ENCODE measurements around the gene SLC43A3.
"Not testable (repeated sequence)": the region's sequence is repeated elsewhere in the genome, so short reads cannot be mapped to it uniquely, and the experiment has no call there.

Gene SLC43A3

GRCh38 chr11:57368845-57369232 lies 58.1 kb downstream of the SLC43A3 start:
- Histone ChIP-seq H3K27me3 (ENCODE audit: control insufficient read depth, insufficient read depth, low read length, poor library complexity, severe bottlenecking) (no peaks in the 10 kb centered on the region), H3K9me3 (ENCODE audit: control insufficient read depth, low read length) (no peaks in the 10 kb centered on the region), H3K36me3 (ENCODE audit: control insufficient read depth, insufficient read depth, low read length) (no peaks in the 10 kb centered on the region), H3K4me1 (ENCODE audit: control insufficient read depth, insufficient read depth, low read length) (peaks cover 11% of the 10 kb centered on the region), H3K27ac (ENCODE audit: insufficient read depth, low read depth, low read length, poor library complexity, severe bottlenecking) (no peak overlapping the region), H3K4me3 (ENCODE audit: insufficient read depth, low read depth, low read length) (no peak overlapping the region)
- WGBS, 2 experiments = 83 to 88% methylated on average over 5 of the region's 5 CpGs

GRCh38 chr11:57368106-57368844 lies 58.6 kb downstream of the SLC43A3 start:
- H3K4me3 ChIP-seq (ENCODE audit: insufficient read depth, low read depth, low read length) = no peak overlapping the region
- 84 to 87% methylated on average over 19 of the region's 19 CpGs for WGBS, 2 experiments

GRCh38 chr11:57364851-57365660 lies 61.9 kb downstream of the SLC43A3 start:
- H3K9me3 ChIP-seq (ENCODE audit: control insufficient read depth, low read length) = no peaks in the 10 kb centered on the region
- no peaks in the 10 kb centered on the region for H3K36me3 ChIP-seq (ENCODE audit: control insufficient read depth, insufficient read depth, low read length)
- WGBS, 2 experiments = 51 to 60% methylated on average over 9 of the region's 9 CpGs
- H3K27me3 ChIP-seq (ENCODE audit: control insufficient read depth, insufficient read depth, low read length, poor library complexity, severe bottlenecking) = no peaks in the 10 kb centered on the region
- peaks cover 14% of the 10 kb centered on the region for H3K4me1 ChIP-seq (ENCODE audit: control insufficient read depth, insufficient read depth, low read length)
- no peak overlapping the region for H3K27ac ChIP-seq (ENCODE audit: insufficient read depth, low read depth, low read length, poor library complexity, severe bottlenecking)
- H3K4me3 ChIP-seq (ENCODE audit: insufficient read depth, low read depth, low read length) = no peak overlapping the region

More at GRCh38 chr11:57368106-57368844, 58.6 kb downstream of the SLC43A3 start:
- Histone ChIP-seq H3K27me3 (ENCODE audit: control insufficient read depth, insufficient read depth, low read length, poor library complexity, severe bottlenecking) (no peaks in the 10 kb centered on the region), H3K9me3 (ENCODE audit: control insufficient read depth, low read length) (no peaks in the 10 kb centered on the region), H3K4me1 (ENCODE audit: control insufficient read depth, insufficient read depth, low read length) (peaks cover 11% of the 10 kb centered on the region), H3K36me3 (ENCODE audit: control insufficient read depth, insufficient read depth, low read length) (no peaks in the 10 kb centered on the region), H3K27ac (ENCODE audit: insufficient read depth, low read depth, low read length, poor library complexity, severe bottlenecking) (no peak overlapping the region)

GRCh38 chr11:57363131-57364080 lies 63.5 kb downstream of the SLC43A3 start:
- H3K4me1 ChIP-seq (ENCODE audit: control insufficient read depth, insufficient read depth, low read length) = peaks cover 19% of the 10 kb centered on the region
- H3K4me3 ChIP-seq (ENCODE audit: insufficient read depth, low read depth, low read length) = no peak overlapping the region
- H3K27me3 ChIP-seq (ENCODE audit: control insufficient read depth, insufficient read depth, low read length, poor library complexity, severe bottlenecking) = no peaks in the 10 kb centered on the region
- no peaks in the 10 kb centered on the region for H3K36me3 ChIP-seq (ENCODE audit: control insufficient read depth, insufficient read depth, low read length)
- no peak overlapping the region for H3K27ac ChIP-seq (ENCODE audit: insufficient read depth, low read depth, low read length, poor library complexity, severe bottlenecking)
- 82 to 85% methylated on average over 5 to 7 of the region's 7 CpGs for WGBS, 2 experiments
- H3K9me3 ChIP-seq (ENCODE audit: control insufficient read depth, low read length) = no peaks in the 10 kb centered on the region

- no peaks in the 10 kb centered on the region for H3K36me3 ChIP-seq (ENCODE audit: control insufficient read depth, insufficient read depth, low read length)
- H3K4me3 ChIP-seq (ENCODE audit: insufficient read depth, low read depth, low read length) = no peak overlapping the region
- no peaks in the 10 kb centered on the region for H3K9me3 ChIP-seq (ENCODE audit: control insufficient read depth, low read length)
- peaks cover 19% of the 10 kb centered on the region for H3K4me1 ChIP-seq (ENCODE audit: control insufficient read depth, insufficient read depth, low read length)
- no peaks in the 10 kb centered on the region for H3K27me3 ChIP-seq (ENCODE audit: control insufficient read depth, insufficient read depth, low read length, poor library complexity, severe bottlenecking)
- 94 to 96% methylated on average over 2 to 3 of the region's 3 CpGs for WGBS, 2 experiments
- H3K27ac ChIP-seq (ENCODE audit: insufficient read depth, low read depth, low read length, poor library complexity, severe bottlenecking) = no peak overlapping the region
Measured at GRCh38 chr11:57361926-57362325, 65.0 kb downstream of the SLC43A3 start.

GRCh38 chr11:57361420-57361819 lies 65.5 kb downstream of the SLC43A3 start:
- not testable (repeated sequence) for H3K36me3 ChIP-seq (ENCODE audit: control insufficient read depth, insufficient read depth, low read length); H3K27ac ChIP-seq (ENCODE audit: insufficient read depth, low read depth, low read length, poor library complexity, severe bottlenecking); H3K27me3 ChIP-seq (ENCODE audit: control insufficient read depth, insufficient read depth, low read length, poor library complexity, severe bottlenecking)

GRCh38 chr11:57360991-57361390 lies 65.9 kb downstream of the SLC43A3 start:
- no peaks in the 10 kb centered on the region for H3K27me3 ChIP-seq (ENCODE audit: control insufficient read depth, insufficient read depth, low read length, poor library complexity, severe bottlenecking)
- H3K9me3 ChIP-seq (ENCODE audit: control insufficient read depth, low read length) = no peaks in the 10 kb centered on the region
- H3K4me3 ChIP-seq (ENCODE audit: insufficient read depth, low read depth, low read length) = no peak overlapping the region
- peaks cover 15% of the 10 kb centered on the region for H3K4me1 ChIP-seq (ENCODE audit: control insufficient read depth, insufficient read depth, low read length)
- no peaks in the 10 kb centered on the region for H3K36me3 ChIP-seq (ENCODE audit: control insufficient read depth, insufficient read depth, low read length)
- WGBS, 2 experiments = 93 to 95% methylated on average over 8 of the region's 8 CpGs
- no peak overlapping the region for H3K27ac ChIP-seq (ENCODE audit: insufficient read depth, low read depth, low read length, poor library complexity, severe bottlenecking)

More at GRCh38 chr11:57361420-57361819, 65.5 kb downstream of the SLC43A3 start:
- H3K4me3 ChIP-seq (ENCODE audit: insufficient read depth, low read depth, low read length); H3K9me3 ChIP-seq (ENCODE audit: control insufficient read depth, low read length): not testable (repeated sequence)
- H3K4me1 ChIP-seq (ENCODE audit: control insufficient read depth, insufficient read depth, low read length) = peaks cover 19% of the 10 kb centered on the region

- Histone ChIP-seq H3K9me3 (ENCODE audit: control insufficient read depth, low read length) (no peaks in the 10 kb centered on the region), H3K4me1 (ENCODE audit: control insufficient read depth, insufficient read depth, low read length) (peaks cover 10% of the 10 kb centered on the region), H3K4me3 (ENCODE audit: insufficient read depth, low read depth, low read length) (no peak overlapping the region), H3K27ac (ENCODE audit: insufficient read depth, low read depth, low read length, poor library complexity, severe bottlenecking) (no peak overlapping the region), H3K27me3 (ENCODE audit: control insufficient read depth, insufficient read depth, low read length, poor library complexity, severe bottlenecking) (no peaks in the 10 kb centered on the region), H3K36me3 (ENCODE audit: control insufficient read depth, insufficient read depth, low read length) (no peaks in the 10 kb centered on the region)
- 76 to 80% methylated on average over 9 of the region's 9 CpGs for WGBS, 2 experiments
Measured at GRCh38 chr11:57359896-57360690, 66.8 kb downstream of the SLC43A3 start.

- Histone ChIP-seq H3K27me3 (ENCODE audit: control insufficient read depth, insufficient read depth, low read length, poor library complexity, severe bottlenecking) (no peaks in the 10 kb centered on the region), H3K9me3 (ENCODE audit: control insufficient read depth, low read length) (no peaks in the 10 kb centered on the region), H3K4me3 (ENCODE audit: insufficient read depth, low read depth, low read length) (no peak overlapping the region), H3K36me3 (ENCODE audit: control insufficient read depth, insufficient read depth, low read length) (no peaks in the 10 kb centered on the region), H3K27ac (ENCODE audit: insufficient read depth, low read depth, low read length, poor library complexity, severe bottlenecking) (no peak overlapping the region), H3K4me1 (ENCODE audit: control insufficient read depth, insufficient read depth, low read length) (peaks cover 10% of the 10 kb centered on the region)
- WGBS, 2 experiments = 87% methylated on average over 5 of the region's 5 CpGs
Measured at GRCh38 chr11:57359396-57359795, 67.5 kb downstream of the SLC43A3 start.
